Measurements from ENCODE around the gene MID1.

MID1 gene

DNA sequence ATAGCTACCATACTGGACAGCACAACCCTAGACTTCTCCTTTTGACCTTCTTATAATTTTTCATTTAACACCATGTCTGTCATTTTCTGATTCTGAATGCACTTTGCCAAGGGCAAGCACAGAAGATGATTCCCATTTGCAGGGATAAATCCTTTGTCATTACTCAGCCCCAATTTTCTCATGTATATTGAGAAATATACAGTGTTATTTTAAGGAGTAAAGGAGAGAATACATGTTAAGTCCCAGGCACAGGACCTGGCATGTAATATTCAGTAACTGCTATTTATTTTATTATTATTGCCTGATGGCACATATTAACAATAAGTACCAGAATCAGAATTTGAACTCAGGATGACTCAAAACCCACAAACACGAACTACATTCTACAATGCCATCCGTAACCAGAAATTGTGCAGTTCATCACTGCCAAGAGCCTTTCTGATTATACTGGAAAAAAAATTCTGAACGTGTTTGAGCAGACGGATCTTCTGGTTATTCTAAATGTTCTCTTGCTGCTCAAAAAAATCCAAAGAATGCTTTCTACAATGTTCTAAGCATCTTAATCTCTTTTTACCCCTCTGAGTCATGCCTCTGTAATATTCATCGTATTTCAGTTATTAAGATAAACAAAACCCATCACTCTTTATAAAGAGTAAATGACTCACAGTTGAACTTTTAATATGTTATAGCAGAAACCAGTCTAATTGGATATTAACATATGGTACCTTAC is 170.0 kb downstream of the MID1 start:
- TF ChIP-seq, protein P1, sequence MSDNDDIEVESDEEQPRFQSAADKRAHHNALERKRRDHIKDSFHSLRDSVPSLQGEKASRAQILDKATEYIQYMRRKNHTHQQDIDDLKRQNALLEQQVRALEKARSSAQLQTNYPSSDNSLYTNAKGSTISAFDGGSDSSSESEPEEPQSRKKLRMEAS (IDR thresholded peaks at IDR 0.05; ENCODE audit: low read depth, low read length): no peak
- TF ChIP-seq POLR2A (IDR thresholded peaks at IDR 0.05; ENCODE audit: extremely low read depth, insufficient read length) (no peak), MYC (IDR thresholded peaks at IDR 0.05; ENCODE audit: low read depth, low read length) (no peak)
- TF ChIP-seq, protein P2, sequence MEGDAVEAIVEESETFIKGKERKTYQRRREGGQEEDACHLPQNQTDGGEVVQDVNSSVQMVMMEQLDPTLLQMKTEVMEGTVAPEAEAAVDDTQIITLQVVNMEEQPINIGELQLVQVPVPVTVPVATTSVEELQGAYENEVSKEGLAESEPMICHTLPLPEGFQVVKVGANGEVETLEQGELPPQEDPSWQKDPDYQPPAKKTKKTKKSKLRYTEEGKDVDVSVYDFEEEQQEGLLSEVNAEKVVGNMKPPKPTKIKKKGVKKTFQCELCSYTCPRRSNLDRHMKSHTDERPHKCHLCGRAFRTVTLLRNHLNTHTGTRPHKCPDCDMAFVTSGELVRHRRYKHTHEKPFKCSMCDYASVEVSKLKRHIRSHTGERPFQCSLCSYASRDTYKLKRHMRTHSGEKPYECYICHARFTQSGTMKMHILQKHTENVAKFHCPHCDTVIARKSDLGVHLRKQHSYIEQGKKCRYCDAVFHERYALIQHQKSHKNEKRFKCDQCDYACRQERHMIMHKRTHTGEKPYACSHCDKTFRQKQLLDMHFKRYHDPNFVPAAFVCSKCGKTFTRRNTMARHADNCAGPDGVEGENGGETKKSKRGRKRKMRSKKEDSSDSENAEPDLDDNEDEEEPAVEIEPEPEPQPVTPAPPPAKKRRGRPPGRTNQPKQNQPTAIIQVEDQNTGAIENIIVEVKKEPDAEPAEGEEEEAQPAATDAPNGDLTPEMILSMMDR (IDR thresholded peaks at IDR 0.05; ENCODE audit: low read depth, low read length): no peak
- no peak overlapping the region for H3K4me3 ChIP-seq (ENCODE audit: low read depth, low read length)
- DNase-seq (ENCODE audit: low read depth): no peak

DNA sequence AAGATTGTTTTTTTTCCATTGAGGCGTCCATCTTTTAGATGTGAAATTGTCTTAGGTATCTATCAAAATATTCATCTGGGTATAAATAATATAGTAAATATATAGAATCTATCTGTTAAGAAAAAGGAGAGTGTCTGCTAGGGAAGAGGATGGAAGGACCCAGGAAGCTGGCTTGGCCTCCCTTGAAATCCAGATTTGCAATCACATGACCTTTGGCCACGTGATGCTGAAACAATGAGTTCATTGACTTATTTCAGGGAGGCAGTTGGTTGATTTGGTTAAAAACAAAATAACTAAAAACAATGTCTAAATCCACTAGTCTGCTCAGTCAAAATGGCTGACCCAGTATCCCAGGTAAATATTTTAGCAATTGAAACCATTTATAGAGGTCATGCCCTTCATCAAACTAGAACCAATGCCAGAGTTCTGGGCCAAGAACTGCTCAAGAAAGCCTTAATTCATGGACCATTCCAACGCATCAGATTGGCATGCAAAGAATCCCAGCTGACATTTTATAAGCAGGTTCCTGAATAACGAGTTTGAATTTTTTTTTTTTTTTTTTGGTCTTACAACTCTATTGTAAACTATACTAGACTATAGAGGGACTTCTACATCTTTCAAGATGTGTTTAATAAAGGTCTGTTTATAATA is 172.7 kb downstream of the MID1 start:
- DNase-seq (ENCODE audit: low read depth): no peak
- H3K4me3 ChIP-seq (ENCODE audit: low read depth, low read length): no peak overlapping the region
- TF ChIP-seq, protein P2 (IDR thresholded peaks at IDR 0.05; ENCODE audit: low read depth, low read length): no peak
- TF ChIP-seq, protein P1 (IDR thresholded peaks at IDR 0.05; ENCODE audit: low read depth, low read length): no peak
- TF ChIP-seq MYC (IDR thresholded peaks at IDR 0.05; ENCODE audit: low read depth, low read length): no peak
- no peak for TF ChIP-seq POLR2A (IDR thresholded peaks at IDR 0.05; ENCODE audit: extremely low read depth, insufficient read length)

DNA sequence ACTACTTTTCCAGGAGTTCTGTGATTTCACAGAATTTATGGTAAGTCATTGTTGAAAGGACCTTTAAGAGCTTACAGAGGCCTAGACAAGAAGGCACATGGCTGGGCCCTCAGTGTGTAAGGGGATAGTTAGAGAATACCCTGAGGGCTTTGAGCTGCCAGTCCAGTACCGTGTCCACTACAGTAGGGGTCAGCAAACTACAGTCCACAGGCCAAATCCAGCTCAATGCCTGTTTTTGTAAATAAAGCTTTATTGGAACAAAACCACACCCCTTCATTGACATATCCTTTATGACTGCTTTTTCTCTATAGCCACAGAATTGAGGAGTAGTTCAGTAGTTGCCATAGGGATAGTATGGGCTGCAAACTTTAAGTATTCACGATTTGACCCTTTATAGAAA is 176.2 kb downstream of the MID1 start:
- H3K4me3 ChIP-seq (ENCODE audit: low read depth, low read length): no peak overlapping the region
- TF ChIP-seq POLR2A (IDR thresholded peaks at IDR 0.05; ENCODE audit: extremely low read depth, insufficient read length) (no peak), MYC (IDR thresholded peaks at IDR 0.05; ENCODE audit: low read depth, low read length) (no peak)
- TF ChIP-seq, protein P1 (IDR thresholded peaks at IDR 0.05; ENCODE audit: low read depth, low read length): no peak
- TF ChIP-seq, protein P2 (IDR thresholded peaks at IDR 0.05; ENCODE audit: low read depth, low read length): no peak
- DNase-seq (ENCODE audit: low read depth): no peak

DNA sequence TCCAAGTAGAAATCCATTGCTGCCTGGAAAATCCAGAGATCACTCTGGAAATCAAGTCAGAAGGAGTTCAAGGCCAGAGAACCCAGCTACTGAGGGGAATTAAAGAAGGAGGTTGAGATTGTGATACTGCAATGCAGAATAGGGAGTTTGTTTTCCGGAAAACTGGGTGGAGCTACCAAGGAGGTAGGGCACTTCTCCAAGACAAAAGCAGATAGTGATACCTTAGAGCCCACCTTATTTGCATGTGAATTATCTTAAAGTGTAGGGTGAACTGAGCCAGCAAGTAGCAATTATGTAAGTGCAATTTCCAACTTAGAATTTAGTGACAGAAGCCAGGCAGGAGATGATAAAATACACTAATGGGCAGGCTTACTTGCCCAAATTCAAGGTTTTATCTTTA is 178.9 kb downstream of the MID1 start:
- DNase-seq (ENCODE audit: low read depth): no peak
- TF ChIP-seq, protein P2 (IDR thresholded peaks at IDR 0.05; ENCODE audit: low read depth, low read length): no peak
- TF ChIP-seq MYC (IDR thresholded peaks at IDR 0.05; ENCODE audit: low read depth, low read length) (no peak), POLR2A (IDR thresholded peaks at IDR 0.05; ENCODE audit: extremely low read depth, insufficient read length) (no peak)
- TF ChIP-seq, protein P1 (IDR thresholded peaks at IDR 0.05; ENCODE audit: low read depth, low read length): no peak
- no peak overlapping the region for H3K4me3 ChIP-seq (ENCODE audit: low read depth, low read length)

DNA sequence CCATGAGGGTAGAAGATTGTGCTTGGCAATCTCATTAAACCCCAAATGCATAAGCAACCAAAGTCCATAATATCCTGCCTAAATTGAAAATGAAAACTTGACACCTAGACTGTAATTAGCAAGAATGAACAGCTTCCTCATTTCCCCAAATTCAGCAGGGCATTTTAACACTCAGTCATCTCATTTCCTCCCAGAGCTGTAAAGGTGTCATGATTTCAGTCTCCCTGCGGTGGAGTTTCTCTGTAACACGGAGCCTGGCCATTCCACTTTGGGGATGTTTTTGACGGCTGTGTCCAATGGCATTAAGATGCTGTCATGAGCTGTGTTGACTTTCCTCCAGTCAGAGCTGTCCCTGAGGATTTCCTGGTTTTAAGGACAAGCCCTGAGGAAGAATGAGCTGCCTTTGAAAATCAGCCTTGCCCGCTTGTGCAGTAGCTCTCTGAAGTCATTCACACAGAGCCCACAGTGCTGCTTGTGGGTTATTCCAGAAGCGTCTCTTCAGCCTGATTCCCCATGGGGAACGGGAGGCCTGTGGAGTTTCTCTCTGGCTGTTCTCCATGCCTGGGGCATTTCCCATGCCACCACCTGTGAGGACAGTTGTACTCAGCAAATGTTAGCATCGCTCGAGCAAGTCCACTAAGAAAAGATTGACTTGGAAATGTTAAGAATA is 187.0 kb downstream of the MID1 start:
- TF ChIP-seq, protein P2 (IDR thresholded peaks at IDR 0.05; ENCODE audit: low read depth, low read length): no peak
- TF ChIP-seq, protein P1 (IDR thresholded peaks at IDR 0.05; ENCODE audit: low read depth, low read length): no peak
- no peak for TF ChIP-seq POLR2A (IDR thresholded peaks at IDR 0.05; ENCODE audit: extremely low read depth, insufficient read length)
- no peak for TF ChIP-seq MYC (IDR thresholded peaks at IDR 0.05; ENCODE audit: low read depth, low read length)
- DNase-seq (ENCODE audit: low read depth): no peak
- no peak overlapping the region for H3K4me3 ChIP-seq (ENCODE audit: low read depth, low read length)

All from NB4 (cell line).